ENCODE data around the gene MXRA8. TPM values are rescaled to one million over a fixed set of nuclear protein-coding genes. Genes with fewer than 3 reads are reported as not detected.
"Not testable (repeated sequence)": the region's sequence is repeated elsewhere in the genome, so short reads cannot be mapped to it uniquely, and the experiment has no call there.

The MXRA8 gene
- total and polyA plus RNA-seq, 9 of the 15 experiments (the other 6 are each of a cell fraction or from before 2014, with no cell fraction given), result 0.66 to 11.3 (median 6.3) TPM

- Histone ChIP-seq H3K4me1 (replicated peaks in 1 of 2; ENCODE audit: control insufficient read depth in 2 of 2, insufficient read depth in 2 of 2, low read length in 2 of 2) (peaks cover 11 to 45% of the 10 kb centered on the region in 2 experiments), H3K9me1 (ENCODE audit: control insufficient read depth, insufficient read depth, low read length) (peaks cover 6% of the 10 kb centered on the region), H3K27ac (ENCODE audit: extremely low read depth, low read depth, low read length) (no peak overlapping the region), H3K9me3 (replicated peaks; ENCODE audit: control insufficient read depth, insufficient read depth, low read depth, low read length) (peaks cover 9% of the 10 kb centered on the region), H3K27me3 (ENCODE audit: control insufficient read depth in 2 of 2, insufficient read depth in 2 of 2, low read length in 2 of 2) (no peaks in the 10 kb centered on the region), H3K9ac (ENCODE audit: insufficient read depth in 1 of 2, low read depth in 2 of 2, low read length in 2 of 2) (peak overlapping the region in 1 of 2 experiments; percentile 61; a peak in 1 of 4 replicates), H3K36me3 (ENCODE audit: control insufficient read depth, insufficient read depth, low read length) (peaks cover 26% of the 10 kb centered on the region), H3K4me2 (ENCODE audit: insufficient read depth, low read length) (no peak overlapping the region), H4K20me1 (replicated peaks; ENCODE audit: control insufficient read depth, insufficient read depth, low read length) (peaks cover 7% of the 10 kb centered on the region; the same call in 1 of the 2 replicates), H2AFZ (ENCODE audit: low read depth, low read length) (no peak overlapping the region), H3K4me3 (no peak overlapping the region), H3K79me2 (ENCODE audit: control insufficient read depth, insufficient read depth, low read length) (peaks cover 27% of the 10 kb centered on the region)
- FAIRE-seq (no peak), DNase-seq (ENCODE audit: extremely low read depth in 1 of 4, low spot score in 3 of 4) (no peak), ATAC-seq (no peak)
- WGBS (ENCODE audit: insufficient coverage, low coverage, missing lambda C conversion rate), result 88% methylated on average over 10 of the region's 16 CpGs
- in situ Hi-C loops (cut with MboI), result no loop called here
- no TSS peak for BruUV-seq (replicated peaks)
- intact Hi-C loops (cut with micrococcal nuclease), result loop anchor here (10.0 kb wide), 1 partner anchor 134 kb away; no protein-coding TSS in a partner anchor
- TF ChIP-seq SMAD2 (IDR thresholded peaks at IDR 0.05; ENCODE audit: low read depth, low read length) (no peak), RBFOX2 (IDR thresholded peaks at IDR 0.05; ENCODE audit: low read depth, low read length) (peak; percentile 29; the same call in 1 of the 2 replicates), POLR2G (IDR thresholded peaks at IDR 0.05; ENCODE audit: low read depth, low read length) (peak; percentile 72), ZNF431 (CRISPR knock-in tag; IDR thresholded peaks at IDR 0.05) (no peak), RBM22 (IDR thresholded peaks at IDR 0.05; ENCODE audit: low read depth, low read length, poor library complexity, severe bottlenecking) (peak; percentile 88), FIP1L1 (IDR thresholded peaks at IDR 0.05; ENCODE audit: low read depth, low read length, poor library complexity, severe bottlenecking) (peak; percentile 56), RBM14 (IDR thresholded peaks at IDR 0.05; ENCODE audit: borderline replicate concordance, insufficient read depth, low read depth, low read length) (0 out of 2 replicates have a peak, but pooled peaks have one; percentile 56)
- POLR2A ChIA-PET, result interaction anchor here (0.6 to 1.6 kb wide), 5 partner anchors 12 to 388 kb away, joined by 3 to 5 read pairs (median 3); partner anchors contain the start of gene MXRA8
- CTCF ChIA-PET (ENCODE audit: low intra/inter-chr PET ratio), result no interaction called here
These were observed 12.5 kb upstream of the MXRA8 start for GRCh38 chr1:1370771-1371300.

- DNase-seq (ENCODE audit: extremely low read depth in 1 of 4, low spot score in 3 of 4); H3K4me3 ChIP-seq; ATAC-seq; FAIRE-seq; in situ Hi-C loops (cut with MboI); H2AFZ ChIP-seq (ENCODE audit: low read depth, low read length); H3K4me2 ChIP-seq (ENCODE audit: insufficient read depth, low read length); H3K9me1 ChIP-seq (ENCODE audit: control insufficient read depth, insufficient read depth, low read length); H3K9ac ChIP-seq (ENCODE audit: insufficient read depth in 1 of 2, low read depth in 2 of 2, low read length in 2 of 2); H4K20me1 ChIP-seq (replicated peaks; ENCODE audit: control insufficient read depth, insufficient read depth, low read length); BruUV-seq (replicated peaks); CTCF ChIA-PET (ENCODE audit: low intra/inter-chr PET ratio); H3K27ac ChIP-seq (ENCODE audit: extremely low read depth, low read depth, low read length); H3K27me3 ChIP-seq (ENCODE audit: control insufficient read depth in 2 of 2, insufficient read depth in 2 of 2, low read length in 2 of 2): not testable (repeated sequence)
- peaks cover 10% of the 10 kb centered on the region for H3K9me3 ChIP-seq (replicated peaks; ENCODE audit: control insufficient read depth, insufficient read depth, low read depth, low read length)
- WGBS (ENCODE audit: insufficient coverage, low coverage, missing lambda C conversion rate), result 86% methylated on average over 14 of the region's 14 CpGs
- intact Hi-C loops (cut with micrococcal nuclease), result loop anchor here (10.0 kb wide), 1 partner anchor 135 kb away; no protein-coding TSS in a partner anchor
- peaks cover 27% of the 10 kb centered on the region for H3K79me2 ChIP-seq (ENCODE audit: control insufficient read depth, insufficient read depth, low read length)
- peaks cover 26% of the 10 kb centered on the region for H3K36me3 ChIP-seq (ENCODE audit: control insufficient read depth, insufficient read depth, low read length)
- POLR2A ChIA-PET, result interaction anchor here (0.6 to 1.6 kb wide), 7 partner anchors 11 to 390 kb away, joined by 3 to 5 read pairs (median 3); partner anchors contain the start of genes MXRA8 and TAS1R3
- H3K4me1 ChIP-seq (replicated peaks in 1 of 2; ENCODE audit: control insufficient read depth in 2 of 2, insufficient read depth in 2 of 2, low read length in 2 of 2), result peaks cover 11 to 45% of the 10 kb centered on the region in 2 experiments
These were observed 11.7 kb upstream of the MXRA8 start for GRCh38 chr1:1370094-1370493.
